Right lung (tissue), 5 donors: ENCODE data around the gene TNIK. TPM values are rescaled to one million over a fixed set of nuclear protein-coding genes. Genes with fewer than 3 reads are reported as not detected.

ENCODE experiments used
- DNase-seq, 2 donors: peaks; one replicate each; pipeline ENCODE4 v3.0.0-alpha.2; 2013
- polyA plus RNA-seq, 5 donors: library from polyadenylated mRNA; unstranded; fragments of 120-200 nt; gene quantifications; one replicate each; pipeline versions ENCODE4 v1.2.1 to v1.2.3, GENCODE V29; 2013; ENCODE audit warnings: inconsistent platforms in 1 of 5, low replicate concordance in 1 of 5; ENCODE audit not compliant: insufficient read length in 5 of 5, insufficient read depth in 1 of 5

Gene TNIK
- polyA plus RNA-seq, 5 donors, result 11.5 to 21.1 (median 16.2) TPM

DNA sequence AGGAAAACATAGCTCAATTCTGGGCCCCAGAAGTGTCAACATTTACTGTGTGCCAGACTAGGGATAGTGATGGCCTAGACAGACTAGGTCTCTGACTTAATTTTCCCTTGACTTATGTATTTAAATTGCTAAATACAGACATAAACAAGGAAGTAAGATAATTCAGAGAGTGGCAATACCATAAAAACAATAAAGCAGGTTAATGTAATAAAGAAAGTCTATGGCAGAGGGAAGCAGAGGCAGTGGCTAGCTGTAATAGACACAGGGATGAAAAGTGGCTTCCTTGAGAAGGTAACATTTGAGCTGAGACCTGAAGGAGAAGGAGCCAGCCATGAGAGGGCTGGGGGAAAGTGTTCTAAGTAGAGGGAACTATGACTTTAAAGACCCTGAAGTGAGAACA is 95.7 kb downstream of the TNIK start:
- no peak for DNase-seq

DNA sequence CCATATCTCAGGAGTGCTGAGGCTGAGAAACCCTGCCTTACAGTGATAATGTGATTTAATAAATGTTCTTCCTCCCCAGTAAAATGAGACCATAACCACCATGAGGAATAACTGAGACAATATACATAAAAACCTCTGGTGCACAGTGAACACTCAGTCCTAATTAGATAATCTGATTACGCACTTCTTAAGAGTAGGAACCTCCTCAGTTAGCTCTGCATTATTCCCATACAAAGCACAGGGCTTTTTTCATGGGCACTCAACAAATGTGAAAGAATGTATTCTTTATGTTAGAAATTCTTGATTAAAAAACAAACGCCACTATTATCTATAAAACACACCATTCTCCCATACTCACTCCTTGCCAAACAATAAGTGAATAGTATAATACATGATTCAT is 97.0 kb downstream of the TNIK start:
- DNase-seq, result no peak

DNA sequence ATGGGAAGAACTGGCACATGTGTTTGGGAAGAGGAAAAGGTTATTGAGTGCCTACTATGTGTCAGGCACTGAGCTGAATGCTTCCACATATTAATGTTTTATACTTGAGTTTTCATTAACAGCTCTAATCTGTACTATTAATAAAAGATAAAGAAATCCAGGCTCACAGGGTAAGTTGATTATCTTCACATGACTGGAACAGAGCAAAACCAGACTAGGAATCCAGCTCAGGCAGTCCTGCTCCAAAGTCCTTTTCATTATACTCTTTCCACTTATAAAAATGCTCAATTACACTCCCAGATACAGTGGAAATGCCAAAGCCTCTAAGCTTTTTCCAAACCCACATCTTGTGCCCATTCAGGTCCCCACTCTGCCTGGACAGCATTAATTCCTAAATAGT is 97.6 kb downstream of the TNIK start:
- DNase-seq, result no peak

DNA sequence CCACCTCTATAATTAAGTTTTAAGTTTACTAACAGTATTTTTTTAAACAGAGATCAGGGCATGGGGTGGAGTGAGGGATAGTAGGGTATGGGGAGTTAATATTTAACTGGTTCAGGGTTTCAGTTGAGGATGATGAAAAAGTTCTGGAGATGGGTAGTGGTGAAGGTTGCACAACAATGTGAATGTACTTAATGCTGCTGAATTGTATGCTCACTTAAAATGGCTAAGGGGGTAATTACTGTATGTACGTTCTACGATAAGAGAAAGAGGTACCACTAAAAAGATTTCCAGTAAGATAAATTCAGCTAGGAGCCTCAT is 101.4 kb downstream of the TNIK start:
- no peak for DNase-seq

DNA sequence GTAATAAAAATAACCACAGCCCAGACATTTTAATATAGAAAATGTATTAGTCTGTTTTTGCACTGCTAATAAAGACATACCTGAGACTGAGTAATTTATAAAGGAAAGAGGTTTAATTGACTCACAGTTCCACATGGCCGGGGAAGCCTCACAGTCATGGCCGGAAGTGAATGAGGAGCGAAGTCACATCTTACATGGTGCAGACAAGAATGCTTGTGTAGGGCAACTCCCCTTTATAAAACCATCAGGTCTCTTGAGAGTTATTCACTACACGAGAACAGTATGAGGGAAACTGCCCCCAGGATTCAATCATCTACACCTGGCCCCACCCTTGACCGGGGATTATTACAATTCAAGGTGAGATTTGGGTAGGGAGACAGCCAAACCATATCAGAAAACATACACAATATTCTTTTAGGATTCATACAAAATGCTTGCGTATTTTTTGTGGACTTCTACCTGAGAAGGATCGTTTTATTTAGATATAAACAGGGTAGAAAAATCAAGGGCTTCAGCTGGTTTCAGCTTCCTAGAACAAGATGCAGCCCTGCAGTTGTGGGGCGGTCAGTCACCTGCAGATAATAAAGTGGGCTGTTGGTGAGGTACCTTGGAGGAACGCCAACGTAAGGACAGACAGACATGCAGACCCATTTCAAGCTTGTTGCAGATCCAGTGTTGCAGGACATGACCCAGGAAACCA is 101.9 kb downstream of the TNIK start:
- DNase-seq, result no peak

DNA sequence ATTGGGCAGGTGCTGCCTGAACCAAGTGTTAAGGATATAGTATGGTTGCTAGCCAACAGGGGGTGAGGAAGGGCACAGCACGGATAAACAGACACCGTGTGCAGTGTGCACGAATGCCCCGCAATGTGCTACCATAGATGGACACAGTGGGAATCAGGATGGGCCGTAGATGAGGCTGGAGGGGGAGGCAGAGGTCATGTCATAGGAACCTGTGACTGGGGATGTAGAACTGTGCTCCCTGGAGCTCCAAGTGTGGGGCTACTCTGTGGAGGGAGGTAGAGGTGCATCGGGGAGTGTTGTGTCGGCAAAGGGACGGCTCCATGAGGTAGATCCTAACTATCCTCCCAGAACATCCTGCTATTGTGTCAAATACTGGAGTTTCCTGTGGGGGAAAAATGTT is 102.5 kb downstream of the TNIK start:
- no peak for DNase-seq

DNA sequence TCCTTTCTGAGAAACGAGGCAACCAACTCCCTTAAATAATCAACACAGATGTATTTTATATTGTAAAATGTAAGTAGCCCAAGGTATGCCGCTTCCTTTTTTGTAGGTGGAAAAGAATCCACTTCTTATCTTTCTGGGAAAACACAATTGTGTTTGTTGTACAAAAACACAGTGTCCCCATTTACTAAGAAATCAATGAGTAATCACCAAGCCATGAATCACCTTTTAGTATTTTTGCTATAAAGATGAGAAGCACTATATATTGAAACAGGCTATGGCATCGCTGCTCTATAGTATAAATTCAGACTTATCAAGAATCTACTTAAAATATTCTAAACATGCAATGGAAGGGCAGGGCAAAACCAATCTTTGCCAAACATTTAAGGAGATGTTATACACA is 104.0 kb downstream of the TNIK start:
- no peak for DNase-seq

DNA sequence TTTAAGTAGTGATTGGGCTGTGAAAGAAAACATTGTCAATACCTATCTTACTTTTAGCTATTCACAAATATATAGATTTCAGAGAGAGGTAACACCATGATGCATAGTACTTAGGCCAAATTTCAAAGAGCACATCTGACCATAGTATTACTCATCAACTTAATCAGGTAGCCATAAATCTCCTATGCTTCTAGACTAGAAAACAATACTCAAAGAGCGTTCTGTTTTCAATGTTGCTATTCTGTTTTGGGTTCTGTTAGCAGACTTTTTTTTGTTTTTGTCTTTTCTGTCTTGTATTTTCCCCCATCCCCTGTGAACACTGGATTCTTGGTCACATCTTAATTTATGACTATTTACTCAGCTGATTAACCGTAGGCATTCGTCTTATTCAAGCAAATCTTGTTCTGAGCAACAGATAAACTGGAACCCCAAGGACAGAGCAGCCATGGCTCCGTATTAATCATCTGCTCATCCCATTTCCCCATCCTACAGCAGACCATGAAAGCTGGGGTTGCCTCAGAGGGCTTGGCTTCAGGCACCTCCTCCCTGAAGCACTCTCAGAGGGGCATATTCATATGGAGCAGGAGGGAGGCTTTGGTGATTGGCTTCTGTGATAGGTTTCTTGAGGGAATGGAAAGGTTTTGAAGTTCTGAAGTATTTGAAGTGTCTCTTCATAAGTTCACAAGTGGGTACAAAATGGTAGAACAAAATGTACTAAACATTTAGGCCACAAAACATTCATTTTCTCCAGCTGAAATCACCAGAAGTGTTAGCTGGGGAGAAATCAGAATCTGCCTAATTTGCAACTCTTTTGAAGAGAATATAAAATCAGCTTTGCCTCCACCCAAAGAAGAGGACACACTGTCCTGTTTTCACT is 105.3 kb downstream of the TNIK start:
- DNase-seq, result no peak

DNA sequence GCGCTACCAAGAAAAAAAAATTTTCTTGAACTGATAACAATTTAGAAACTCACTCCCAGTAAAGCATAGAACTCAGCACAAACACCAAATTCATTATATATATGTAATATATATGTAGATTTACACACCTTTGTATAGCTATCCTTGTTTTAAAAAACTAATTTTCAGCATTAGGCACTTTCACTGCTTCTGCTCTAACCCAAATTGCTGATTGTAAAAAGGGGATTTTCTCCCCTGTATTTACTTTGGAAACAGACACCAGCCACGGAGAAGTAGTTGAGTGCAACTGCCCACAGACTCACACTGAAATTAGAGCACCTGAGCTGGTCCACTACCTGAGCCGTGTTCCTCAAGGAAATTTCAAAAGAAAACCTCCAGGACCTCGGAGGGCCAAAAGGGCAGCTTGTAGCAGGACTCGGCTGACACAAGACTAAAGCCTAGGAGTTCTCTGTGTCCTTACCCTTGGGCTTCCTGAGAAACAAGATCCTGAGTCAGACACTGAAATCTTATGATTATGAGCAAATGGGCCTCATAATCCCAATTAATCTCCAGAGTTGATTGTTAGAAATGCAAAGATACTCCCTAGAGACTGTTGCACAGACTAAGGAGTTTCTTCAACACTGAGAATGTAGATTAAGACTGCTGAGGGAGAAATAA is 106.0 kb downstream of the TNIK start:
- DNase-seq, result no peak

DNA sequence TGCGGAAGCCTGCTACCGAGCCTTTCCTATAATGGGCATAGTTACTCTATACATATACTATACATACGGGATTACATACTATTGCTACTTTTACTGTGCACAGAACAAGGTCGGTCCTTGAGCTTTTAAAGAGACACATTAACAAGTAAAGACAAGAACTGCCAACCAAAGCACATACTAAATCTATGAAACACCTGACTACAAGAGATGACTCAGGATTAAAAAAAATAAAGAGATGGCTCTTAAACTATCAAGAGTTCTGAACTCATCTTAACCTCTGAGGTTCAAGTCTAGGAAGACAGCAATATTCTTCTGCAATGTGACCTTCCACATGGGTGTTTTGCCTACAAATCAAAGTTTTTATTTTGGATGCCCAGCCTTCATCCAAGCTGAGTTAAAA is 106.8 kb downstream of the TNIK start:
- no peak for DNase-seq

DNA sequence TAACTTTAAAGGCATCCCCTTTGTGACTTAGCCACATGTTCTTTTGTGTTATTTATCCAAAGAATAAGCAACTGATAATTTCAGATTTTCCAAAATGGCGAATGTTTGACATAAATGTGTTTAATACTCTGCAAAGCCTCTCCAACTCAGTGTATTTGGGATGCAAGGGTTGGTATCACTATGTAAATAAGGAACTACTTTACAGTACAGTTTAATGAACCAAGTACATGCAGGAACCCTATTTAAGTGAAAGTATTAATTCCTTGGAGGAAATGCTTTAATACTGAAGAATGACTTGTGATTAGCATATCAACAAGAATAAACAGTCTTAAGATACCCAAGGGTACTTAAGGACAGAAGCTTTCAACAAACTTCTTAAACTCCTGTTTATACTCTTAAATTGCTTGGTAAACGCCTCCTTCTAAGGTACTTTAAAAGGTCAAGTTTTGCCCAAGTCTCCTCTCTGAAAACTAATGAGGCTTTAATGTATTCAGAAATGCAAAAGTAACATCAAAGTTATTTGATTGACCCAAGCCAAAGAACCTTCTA is 107.7 kb downstream of the TNIK start:
- DNase-seq, result no peak

DNA sequence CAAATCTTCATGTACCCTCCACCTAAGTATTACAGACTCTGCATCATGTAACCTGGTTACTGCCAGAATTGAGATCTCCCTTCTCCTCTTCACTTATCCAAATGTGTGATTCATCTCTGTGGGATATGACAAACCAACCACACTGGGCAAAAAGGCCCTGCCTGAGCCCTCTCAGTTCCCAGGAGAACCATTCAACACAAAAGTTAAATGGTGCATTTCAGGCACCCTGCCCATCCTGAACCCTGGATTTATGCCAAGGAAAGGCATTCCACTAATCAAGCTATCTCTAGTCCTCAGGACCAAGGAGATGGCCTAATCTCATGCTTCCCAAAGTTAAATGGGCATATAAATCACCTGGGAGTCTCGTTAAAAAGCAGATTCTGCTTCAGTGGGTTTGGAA is 108.5 kb downstream of the TNIK start:
- no peak for DNase-seq

DNA sequence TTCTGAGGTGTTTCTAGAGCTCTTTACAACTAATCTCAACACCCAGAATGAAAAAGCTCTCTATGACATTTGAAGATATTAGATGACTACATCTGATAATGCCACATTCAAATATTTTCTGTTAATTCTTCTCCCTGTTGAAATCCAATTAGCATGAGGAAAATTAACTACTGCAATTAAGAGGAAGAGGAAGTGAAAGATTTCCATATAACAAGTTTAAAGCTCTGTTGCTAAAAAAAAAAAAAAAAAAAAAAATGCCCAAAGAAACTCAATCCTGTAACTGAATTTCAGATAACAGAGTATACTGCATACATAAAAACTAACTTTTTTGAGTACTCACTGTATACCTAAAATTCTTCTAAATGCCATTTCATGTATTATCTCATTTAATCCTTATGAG is 109.8 kb downstream of the TNIK start:
- no peak for DNase-seq

DNA sequence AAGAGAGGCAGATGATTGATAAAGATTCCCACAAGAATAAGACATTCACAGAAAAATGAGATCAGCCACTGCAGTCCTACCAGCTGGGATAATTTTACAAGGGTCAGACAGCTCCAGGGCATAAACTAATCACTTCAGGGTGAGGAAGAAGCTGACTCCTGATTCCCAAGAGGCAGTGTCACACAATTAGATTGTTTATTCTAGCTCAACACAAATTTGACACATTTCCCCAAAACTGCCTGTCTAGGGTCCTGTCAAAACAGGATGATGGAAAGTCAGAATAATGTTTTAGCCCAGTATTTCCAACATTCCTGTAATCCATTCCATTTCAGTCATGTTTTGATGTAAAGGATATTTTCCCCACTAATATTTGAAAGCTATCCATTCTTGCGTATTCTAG is 110.8 kb downstream of the TNIK start:
- DNase-seq, result no peak

DNA sequence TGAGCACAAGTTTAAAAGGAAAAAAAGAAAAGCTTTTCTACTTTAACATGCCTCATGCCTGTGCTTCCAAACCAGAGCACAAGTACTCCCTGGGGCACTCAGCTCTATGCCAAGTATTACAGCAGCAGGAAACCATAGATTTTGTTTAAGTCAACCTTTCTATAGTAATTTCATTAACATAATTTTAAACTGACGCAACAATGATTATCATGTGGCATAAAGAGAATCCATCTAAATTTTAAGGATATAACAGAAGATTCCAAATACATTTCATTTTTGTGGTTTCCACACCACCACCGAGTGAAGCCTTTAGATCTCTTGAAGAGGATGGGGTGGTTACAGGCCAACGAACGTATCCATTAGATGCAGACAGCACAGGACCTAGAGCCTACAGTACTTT is 112.1 kb downstream of the TNIK start:
- no peak for DNase-seq

DNA sequence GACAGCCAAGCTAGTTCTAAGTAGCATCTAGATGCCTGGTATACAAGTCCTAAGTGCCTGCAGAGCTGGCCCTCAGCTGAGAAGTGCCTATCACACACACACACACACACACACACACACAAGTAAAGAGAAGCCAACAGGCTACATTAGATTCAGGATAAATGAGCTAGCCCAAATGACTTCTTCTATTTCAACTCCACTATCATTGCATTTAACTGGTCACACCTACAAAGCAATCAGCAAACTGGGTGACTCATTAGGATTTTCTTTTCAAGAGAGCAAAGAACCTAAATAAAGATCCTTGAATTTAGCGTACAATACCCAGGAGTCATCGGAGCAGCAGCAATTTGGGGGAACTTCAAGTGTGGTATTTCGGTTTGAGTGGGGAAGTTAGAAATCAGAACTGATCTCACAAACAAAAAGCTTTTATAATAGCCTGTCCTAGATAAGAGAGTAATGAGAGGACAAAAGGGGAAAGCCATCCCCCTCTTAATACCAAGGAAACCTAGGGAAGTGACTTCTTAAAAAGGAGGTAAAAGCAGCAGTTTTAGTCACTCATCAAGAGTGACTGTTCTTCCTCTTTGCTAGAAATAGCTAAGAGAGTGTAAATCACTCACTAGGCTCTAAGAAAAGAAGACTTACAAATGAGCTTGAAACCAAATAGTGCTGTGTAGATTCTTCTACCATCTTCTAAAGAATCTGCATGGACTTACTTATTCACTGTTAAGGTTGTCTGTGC is 112.7 kb downstream of the TNIK start:
- no peak for DNase-seq

DNA sequence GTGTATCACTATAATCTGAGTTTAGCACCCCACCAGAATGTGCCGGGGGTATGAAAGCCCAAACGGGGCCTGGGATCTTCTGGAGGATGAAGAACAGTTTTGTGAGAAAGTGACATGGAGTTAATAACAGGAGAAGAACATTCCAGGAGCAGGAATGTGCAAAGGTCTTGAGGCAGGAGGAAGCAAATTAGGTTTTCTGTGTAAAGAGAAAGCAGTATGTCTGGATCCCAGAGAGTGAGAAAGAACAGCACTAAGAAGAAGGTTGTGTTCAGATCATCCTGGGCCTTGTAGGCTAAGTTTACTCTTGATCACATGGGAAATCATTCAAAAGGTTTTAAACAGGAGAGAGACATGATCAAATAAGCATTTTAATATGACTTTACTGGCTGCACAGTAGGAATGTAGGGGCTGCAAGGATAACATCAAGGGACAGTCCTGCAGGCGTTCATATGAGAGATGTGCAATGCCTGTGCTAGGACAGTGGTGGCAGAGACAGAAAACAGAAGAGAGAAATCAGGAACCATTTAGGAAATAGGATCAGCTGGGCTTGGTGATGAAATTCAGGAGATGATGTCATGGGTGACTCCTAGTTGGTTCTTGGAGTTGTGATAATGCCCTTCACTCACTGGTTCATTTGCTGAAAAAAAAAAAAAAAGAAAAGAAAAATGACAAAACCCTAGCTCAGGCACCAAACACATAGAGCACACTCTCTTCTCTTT is 113.5 kb downstream of the TNIK start:
- DNase-seq, result no peak

DNA sequence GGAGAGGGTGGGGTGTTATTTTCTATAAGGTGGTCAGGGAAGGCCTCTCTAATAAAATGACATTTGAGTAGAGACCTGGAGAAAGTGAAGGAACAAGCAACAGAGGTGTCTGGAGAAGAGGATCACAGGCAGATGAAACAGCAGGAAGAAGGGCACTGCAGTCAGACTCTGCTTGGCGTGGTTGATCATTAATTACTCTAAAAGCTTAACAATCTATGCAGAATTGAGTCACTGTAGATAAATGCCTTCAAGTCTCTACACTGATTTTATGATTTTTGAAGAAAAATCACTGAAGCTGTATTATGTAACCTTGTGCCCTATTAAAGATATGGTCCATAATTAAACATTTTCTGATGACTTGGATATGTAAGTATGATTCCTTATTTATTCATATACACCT is 114.2 kb downstream of the TNIK start:
- no peak for DNase-seq

DNA sequence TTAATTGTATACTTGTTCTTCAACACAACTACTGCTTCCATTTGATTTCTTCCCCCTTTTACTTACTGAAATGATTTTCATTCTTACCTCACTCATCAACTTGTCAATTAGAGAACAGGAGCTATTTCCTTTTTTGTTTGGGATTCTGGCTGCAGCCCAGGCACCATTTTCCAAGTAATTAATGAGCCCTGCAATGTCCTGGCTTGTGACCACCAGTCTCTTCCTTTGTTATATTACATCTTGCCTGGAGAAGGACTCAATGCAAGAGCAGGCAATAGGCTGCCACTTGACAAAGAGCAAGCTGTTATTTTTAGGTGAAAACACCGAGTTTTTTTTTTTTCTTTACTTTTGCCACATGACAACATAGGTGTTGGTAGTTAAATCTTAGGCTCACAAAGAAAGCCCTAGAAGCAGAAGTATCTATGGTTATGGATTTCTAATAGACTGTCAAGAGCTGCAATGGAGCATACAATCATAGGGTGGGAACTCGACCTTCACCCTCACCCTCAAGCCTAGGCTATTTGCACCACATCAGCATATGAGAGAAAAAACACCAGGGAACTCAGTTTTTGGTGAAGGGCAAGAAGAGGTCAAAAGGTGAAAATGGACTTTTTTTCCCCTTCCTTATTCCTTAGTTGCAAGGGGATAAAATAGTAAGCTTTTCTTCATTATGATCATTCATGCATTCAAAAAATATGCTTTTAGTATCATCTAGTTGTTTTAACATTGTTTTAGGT is 114.9 kb downstream of the TNIK start:
- DNase-seq, result no peak

DNA sequence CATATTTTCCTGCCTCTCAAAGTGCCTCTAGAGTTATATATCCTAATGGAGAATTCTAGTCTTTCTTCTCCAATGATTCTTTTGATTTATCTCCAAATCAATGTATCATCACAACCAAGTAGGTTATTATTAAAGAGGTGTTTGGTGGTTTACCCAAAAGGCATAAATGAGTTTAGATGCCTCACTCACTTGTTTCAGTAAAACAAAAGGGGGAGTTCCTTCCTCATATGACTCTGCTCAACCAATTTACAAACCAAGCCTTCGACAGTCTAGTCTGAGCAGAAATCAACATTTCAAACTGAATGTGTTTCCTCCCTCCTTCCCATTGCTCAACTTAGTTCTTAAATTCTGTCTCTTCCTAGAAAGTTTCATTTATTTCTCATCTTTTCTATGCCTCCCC is 116.5 kb downstream of the TNIK start:
- no peak for DNase-seq
